Subcutaneous abdominal adipose tissue (tissue), 5 donors: ENCODE results near the gene SLC2A9.

Experiments used
- H3K27ac ChIP-seq: one replicate; pipeline ENCODE4 v1.7.0; 2013; ENCODE audit warnings: low read depth, mild to moderate bottlenecking, inconsistent platforms, low read length, moderate library complexity
- H3K27me3 ChIP-seq, 5 donors: one replicate each; pipeline ENCODE4 v1.7.0; 2013; ENCODE audit warnings: low read length in 5 of 5, inconsistent platforms in 1 of 5; ENCODE audit not compliant: control insufficient read depth in 5 of 5, insufficient read depth in 4 of 5
- H3K36me3 ChIP-seq, 5 donors: one replicate each; pipeline ENCODE4 v1.7.0; 2013; ENCODE audit warnings: low read length in 5 of 5; ENCODE audit not compliant: control insufficient read depth in 5 of 5, insufficient read depth in 5 of 5
- H3K4me1 ChIP-seq, 5 donors: one replicate each; pipeline ENCODE4 v1.7.0; 2013; ENCODE audit warnings: low read length in 5 of 5, mild to moderate bottlenecking in 3 of 5, moderate library complexity in 1 of 5; ENCODE audit not compliant: control insufficient read depth in 5 of 5, insufficient read depth in 5 of 5
- H3K4me3 ChIP-seq, 5 donors: one replicate each; pipeline ENCODE4 v1.7.0; 2013; ENCODE audit warnings: low read length in 5 of 5, low read depth in 1 of 5
- H3K9ac ChIP-seq, 5 donors: one replicate each; pipeline ENCODE4 v1.7.0; 2013; ENCODE audit warnings: low read length in 5 of 5, mild to moderate bottlenecking in 4 of 5, moderate library complexity in 3 of 5
- H3K9me3 ChIP-seq, 5 donors: one replicate each; pipeline ENCODE4 v1.7.0; 2013; ENCODE audit warnings: low read length in 5 of 5; ENCODE audit not compliant: control insufficient read depth in 5 of 5
- donor health status: healthy.
- donor health status: healthy.
- donor health status: healthy.
- donor health status: healthy.
- donor health status: healthy.

The SLC2A9 gene

GRCh38 chr4:9835430-9835829 lies 185.9 kb downstream of the SLC2A9 start:
- Histone ChIP-seq H3K27me3 (no peaks in the 10 kb centered on the region), H3K9ac (no peak overlapping the region), H3K27ac (no peak overlapping the region), H3K4me1 (no peaks in the 10 kb centered on the region), H3K36me3 (peaks cover 0 to 10% (median 0%) of the 10 kb centered on the region in 5 donors), H3K4me3 (no peak overlapping the region), H3K9me3 (peaks cover 0 to 11% (median 4%) of the 10 kb centered on the region in 5 donors)

GRCh38 chr4:9833421-9833820 lies 187.9 kb downstream of the SLC2A9 start:
- H3K36me3 ChIP-seq: peaks cover 0 to 10% (median 0%) of the 10 kb centered on the region in 5 donors
- peaks cover 0 to 5% (median 0%) of the 10 kb centered on the region in 5 donors for H3K9me3 ChIP-seq
- H3K4me3 ChIP-seq: no peak overlapping the region
- no peak overlapping the region for H3K9ac ChIP-seq
- no peaks in the 10 kb centered on the region for H3K4me1 ChIP-seq
- H3K27ac ChIP-seq: no peak overlapping the region
- no peaks in the 10 kb centered on the region for H3K27me3 ChIP-seq

GRCh38 chr4:9832640-9833039 lies 188.7 kb downstream of the SLC2A9 start:
- Histone ChIP-seq H3K27ac (no peak overlapping the region), H3K27me3 (no peaks in the 10 kb centered on the region), H3K36me3 (peaks cover 0 to 10% (median 0%) of the 10 kb centered on the region in 5 donors), H3K4me3 (no peak overlapping the region), H3K4me1 (no peaks in the 10 kb centered on the region), H3K9me3 (no peaks in the 10 kb centered on the region), H3K9ac (no peak overlapping the region)

GRCh38 chr4:9826551-9826950 lies 194.7 kb downstream of the SLC2A9 start:
- H3K27ac ChIP-seq: no peak overlapping the region
- H3K27me3 ChIP-seq: no peaks in the 10 kb centered on the region
- no peaks in the 10 kb centered on the region for H3K4me1 ChIP-seq
- H3K9ac ChIP-seq: no peak overlapping the region
- H3K9me3 ChIP-seq: no peaks in the 10 kb centered on the region
- H3K36me3 ChIP-seq: no peaks in the 10 kb centered on the region
- no peak overlapping the region for H3K4me3 ChIP-seq

- no peak overlapping the region for H3K9ac ChIP-seq
- no peaks in the 10 kb centered on the region for H3K4me1 ChIP-seq
- no peaks in the 10 kb centered on the region for H3K36me3 ChIP-seq
- no peaks in the 10 kb centered on the region for H3K9me3 ChIP-seq
- no peak overlapping the region for H3K27ac ChIP-seq
- H3K4me3 ChIP-seq: no peak overlapping the region
- no peaks in the 10 kb centered on the region for H3K27me3 ChIP-seq
These were observed 196.2 kb downstream of the SLC2A9 start for GRCh38 chr4:9825049-9825448.

GRCh38 chr4:9820343-9820742 lies 201.0 kb downstream of the SLC2A9 start:
- Histone ChIP-seq H3K4me1 (no peaks in the 10 kb centered on the region), H3K9me3 (no peaks in the 10 kb centered on the region), H3K9ac (no peak overlapping the region), H3K27ac (no peak overlapping the region), H3K27me3 (no peaks in the 10 kb centered on the region), H3K36me3 (no peaks in the 10 kb centered on the region), H3K4me3 (no peak overlapping the region)

GRCh38 chr4:9816285-9816684 lies 205.0 kb downstream of the SLC2A9 start:
- Histone ChIP-seq H3K36me3 (no peaks in the 10 kb centered on the region), H3K27me3 (no peaks in the 10 kb centered on the region), H3K27ac (no peak overlapping the region), H3K9me3 (no peaks in the 10 kb centered on the region), H3K4me1 (peaks cover 0 to 2% (median 0%) of the 10 kb centered on the region in 5 donors), H3K9ac (no peak overlapping the region), H3K4me3 (no peak overlapping the region)

GRCh38 chr4:9812501-9813340 lies 208.6 kb downstream of the SLC2A9 start:
- H3K27ac ChIP-seq: no peak overlapping the region
- no peak overlapping the region for H3K4me3 ChIP-seq
- H3K27me3 ChIP-seq: no peaks in the 10 kb centered on the region
- no peaks in the 10 kb centered on the region for H3K9me3 ChIP-seq
- H3K4me1 ChIP-seq: peaks cover 0 to 2% (median 0%) of the 10 kb centered on the region in 5 donors
- peaks cover 0 to 2% (median 0%) of the 10 kb centered on the region in 5 donors for H3K36me3 ChIP-seq
- no peak overlapping the region for H3K9ac ChIP-seq

- Histone ChIP-seq H3K27me3 (no peaks in the 10 kb centered on the region), H3K4me3 (no peak overlapping the region), H3K27ac (no peak overlapping the region), H3K9ac (no peak overlapping the region), H3K9me3 (no peaks in the 10 kb centered on the region), H3K4me1 (peaks cover 0 to 2% (median 0%) of the 10 kb centered on the region in 5 donors), H3K36me3 (peaks cover 0 to 3% (median 0%) of the 10 kb centered on the region in 5 donors)
These were observed 209.5 kb downstream of the SLC2A9 start for GRCh38 chr4:9811806-9812205.

- Histone ChIP-seq H3K27ac (no peak overlapping the region), H3K4me1 (peaks cover 0 to 2% (median 0%) of the 10 kb centered on the region in 5 donors), H3K36me3 (peaks cover 0 to 3% (median 0%) of the 10 kb centered on the region in 5 donors)
These were observed 213.2 kb downstream of the SLC2A9 start for GRCh38 chr4:9808077-9808476.

More at GRCh38 chr4:9808077-9808476, 213.2 kb downstream of the SLC2A9 start:
- Histone ChIP-seq H3K4me3 (no peak overlapping the region), H3K9ac (no peak overlapping the region), H3K27me3 (peaks cover 0 to 5% (median 0%) of the 10 kb centered on the region in 5 donors), H3K9me3 (no peaks in the 10 kb centered on the region)
